Peyer's patch (tissue), 4 donors: ENCODE results near the gene PCGF2.

Experiments
- CTCF ChIP-seq, 6 experiments: fragments of 450-650 bp in 4 of 6; fragments of 200-600 bp in 2 of 6; sonication (generic) in 1 of 6; IDR thresholded peaks; one replicate each; pipeline ENCODE4 v1.5.1; 2017 to 2019; ENCODE audit warnings: antibody characterized with exemption in 6 of 6, mild to moderate bottlenecking in 3 of 6, moderate library complexity in 1 of 6
- POLR2A ChIP-seq, 2 donors: fragments of 450-650 bp; IDR thresholded peaks; one replicate each; pipeline ENCODE4 v1.5.1; 2017; ENCODE audit warnings: antibody characterized with exemption in 2 of 2, mild to moderate bottlenecking in 2 of 2, moderate library complexity in 2 of 2

GRCh38 chr17:38685491-38685890, 62.6 kb downstream of the PCGF2 start:
- TF ChIP-seq CTCF (IDR thresholded peaks at IDR 0.05) (no peak), POLR2A (IDR thresholded peaks at IDR 0.05) (no peak)
